ENCODE data around the gene RHOG.
A peak's percentile ranks its signal among the peaks of the same experiment; 100 is the strongest.

Gene RHOG

DNA sequence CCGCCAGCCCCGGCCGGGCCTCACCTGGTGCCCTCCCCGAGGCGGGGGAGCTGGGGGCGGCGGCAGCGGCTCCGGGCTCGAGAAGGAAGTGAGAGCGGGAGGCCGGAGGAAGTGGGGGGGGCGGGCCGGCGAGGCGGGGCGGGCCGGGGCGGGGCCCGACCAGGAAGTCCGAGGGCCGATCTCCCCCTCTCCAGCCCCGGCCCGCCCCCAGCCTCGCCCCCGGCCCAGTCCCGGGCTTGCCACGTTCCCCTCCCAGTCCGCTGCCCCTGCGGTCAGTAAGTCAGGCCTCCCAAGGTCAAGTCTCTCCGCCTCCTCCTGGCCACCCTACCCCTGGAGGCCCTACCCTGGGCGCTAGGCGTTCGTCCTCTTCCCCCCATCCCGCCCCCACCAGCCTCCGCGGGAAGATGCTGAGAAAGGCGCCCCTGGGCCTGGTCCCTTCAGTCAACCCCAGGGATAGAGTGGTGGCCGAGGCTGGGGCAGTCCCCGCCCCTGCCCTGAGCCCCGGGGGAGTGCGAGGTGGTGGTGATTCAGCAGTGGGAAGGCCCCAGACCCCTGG lies at the start of gene RHOG:
TSS of gene RHOG (minus strand) at position 90 of the 556 bp plus-strand sequence. CDS start 12,821 bp downstream, outside the sequence.
- H3K4me3 ChIP-seq (ENCODE audit: low read depth, low read length), result peak within 1 kb of the TSS; percentile 61
- TF ChIP-seq, protein P1, sequence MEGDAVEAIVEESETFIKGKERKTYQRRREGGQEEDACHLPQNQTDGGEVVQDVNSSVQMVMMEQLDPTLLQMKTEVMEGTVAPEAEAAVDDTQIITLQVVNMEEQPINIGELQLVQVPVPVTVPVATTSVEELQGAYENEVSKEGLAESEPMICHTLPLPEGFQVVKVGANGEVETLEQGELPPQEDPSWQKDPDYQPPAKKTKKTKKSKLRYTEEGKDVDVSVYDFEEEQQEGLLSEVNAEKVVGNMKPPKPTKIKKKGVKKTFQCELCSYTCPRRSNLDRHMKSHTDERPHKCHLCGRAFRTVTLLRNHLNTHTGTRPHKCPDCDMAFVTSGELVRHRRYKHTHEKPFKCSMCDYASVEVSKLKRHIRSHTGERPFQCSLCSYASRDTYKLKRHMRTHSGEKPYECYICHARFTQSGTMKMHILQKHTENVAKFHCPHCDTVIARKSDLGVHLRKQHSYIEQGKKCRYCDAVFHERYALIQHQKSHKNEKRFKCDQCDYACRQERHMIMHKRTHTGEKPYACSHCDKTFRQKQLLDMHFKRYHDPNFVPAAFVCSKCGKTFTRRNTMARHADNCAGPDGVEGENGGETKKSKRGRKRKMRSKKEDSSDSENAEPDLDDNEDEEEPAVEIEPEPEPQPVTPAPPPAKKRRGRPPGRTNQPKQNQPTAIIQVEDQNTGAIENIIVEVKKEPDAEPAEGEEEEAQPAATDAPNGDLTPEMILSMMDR (IDR thresholded peaks at IDR 0.05; ENCODE audit: borderline replicate concordance, insufficient read depth, low read depth, low read length), result no peak

DNA sequence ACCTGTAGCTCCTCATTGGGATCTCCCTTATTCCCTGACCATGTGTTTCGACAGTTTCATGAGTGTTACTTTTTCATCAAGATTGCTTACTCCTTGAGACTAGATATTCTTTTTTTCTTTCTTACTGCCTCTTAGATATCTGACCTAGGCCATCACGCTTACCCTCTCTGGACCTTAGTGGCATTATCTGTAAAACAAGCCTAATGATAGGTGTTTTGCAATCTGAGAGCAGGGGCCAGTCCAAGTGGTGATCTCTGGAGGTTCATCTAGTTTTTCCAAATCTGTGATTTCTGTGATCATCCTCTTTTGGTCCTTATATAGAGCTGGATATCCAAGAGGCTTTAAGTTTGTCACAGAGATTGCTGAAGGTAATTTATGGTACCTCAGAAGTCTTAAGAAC lies 49.3 kb upstream of the RHOG start:
- TF ChIP-seq, protein P1 (IDR thresholded peaks at IDR 0.05; ENCODE audit: borderline replicate concordance, insufficient read depth, low read depth, low read length), result no peak
- H3K4me3 ChIP-seq (ENCODE audit: low read depth, low read length), result no peak overlapping the region

DNA sequence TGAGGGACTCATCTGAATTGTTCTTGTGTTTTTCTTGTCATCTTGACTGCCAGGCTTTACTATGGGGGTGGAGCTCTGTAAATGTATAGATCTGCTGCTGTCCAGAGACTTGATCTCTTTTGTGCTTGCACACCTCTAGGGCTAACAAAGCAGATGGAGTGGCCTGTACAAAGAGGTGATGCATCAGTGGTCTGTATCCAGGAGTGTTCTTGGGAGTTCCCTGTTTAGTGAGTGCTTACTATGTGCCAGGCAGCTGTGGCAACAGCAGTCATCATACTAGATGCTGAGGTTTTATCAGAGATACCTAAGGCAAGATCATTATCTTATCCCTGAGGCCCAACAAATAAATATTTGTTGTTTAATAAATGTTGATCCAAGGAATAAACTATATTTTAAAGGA lies 48.1 kb upstream of the RHOG start:
- TF ChIP-seq, protein P1 (IDR thresholded peaks at IDR 0.05; ENCODE audit: borderline replicate concordance, insufficient read depth, low read depth, low read length), result no peak
- no peak overlapping the region for H3K4me3 ChIP-seq (ENCODE audit: low read depth, low read length)

DNA sequence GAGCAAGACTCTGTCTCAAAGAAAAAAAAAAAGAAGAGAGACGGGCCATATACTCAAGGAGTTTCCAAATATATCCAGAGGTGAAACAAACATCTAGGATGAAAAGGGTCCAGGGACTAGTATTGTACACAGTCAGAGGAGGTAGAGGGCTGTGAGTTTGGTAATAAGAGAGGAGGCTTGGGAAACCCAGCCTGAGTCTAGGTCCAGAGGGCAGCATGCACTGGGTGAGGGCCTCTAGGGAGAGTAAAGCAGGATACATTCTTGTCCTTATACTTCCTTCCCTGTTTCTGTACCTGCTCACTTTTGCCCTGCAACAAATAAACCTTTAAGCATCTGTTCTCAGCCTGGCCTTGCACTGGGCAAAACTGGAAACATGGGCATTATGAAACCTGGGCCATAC lies 46.2 kb upstream of the RHOG start:
- TF ChIP-seq, protein P1 (IDR thresholded peaks at IDR 0.05; ENCODE audit: borderline replicate concordance, insufficient read depth, low read depth, low read length), result no peak
- H3K4me3 ChIP-seq (ENCODE audit: low read depth, low read length), result no peak overlapping the region

DNA sequence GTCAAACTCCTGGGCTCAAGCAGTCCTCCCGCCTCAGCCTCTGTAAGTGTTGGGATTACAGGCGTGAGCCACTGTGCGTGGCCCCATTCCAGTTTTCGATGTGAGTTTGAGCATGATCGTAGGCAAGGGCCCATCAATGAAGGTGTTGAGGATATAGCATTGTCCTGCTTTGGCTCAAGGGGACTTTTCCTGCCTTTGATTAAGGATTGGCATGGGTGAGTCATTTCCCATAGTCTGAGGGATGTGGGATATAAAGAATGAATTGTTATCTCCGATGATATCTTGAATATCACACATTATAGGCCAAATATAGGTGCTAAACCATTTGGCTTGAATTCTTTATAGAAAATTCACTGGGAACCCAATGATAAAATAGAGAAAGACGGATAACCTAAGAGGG lies 45.1 kb upstream of the RHOG start:
- no peak overlapping the region for H3K4me3 ChIP-seq (ENCODE audit: low read depth, low read length)
- TF ChIP-seq, protein P1 (IDR thresholded peaks at IDR 0.05; ENCODE audit: borderline replicate concordance, insufficient read depth, low read depth, low read length), result no peak

DNA sequence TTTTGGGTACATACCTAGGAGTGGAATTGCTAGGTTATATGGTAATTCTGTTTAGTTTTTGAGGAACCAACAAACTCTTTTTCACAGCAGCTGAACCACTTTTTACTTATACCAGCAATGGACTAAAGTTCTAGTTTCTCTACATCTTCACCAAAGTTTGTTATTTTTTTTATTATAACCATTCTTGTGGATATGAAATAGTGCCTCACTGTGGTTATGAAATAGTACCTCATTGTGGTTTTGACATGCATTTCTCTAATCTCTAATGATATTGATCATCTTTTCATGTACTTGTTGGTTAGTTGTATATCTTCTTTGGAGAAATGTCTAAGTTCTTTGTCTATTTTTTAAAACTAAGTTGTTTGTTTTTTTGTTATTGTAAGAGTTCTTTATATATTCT lies 41.9 kb upstream of the RHOG start:
- H3K4me3 ChIP-seq (ENCODE audit: low read depth, low read length), result no peak overlapping the region
- TF ChIP-seq, protein P1 (IDR thresholded peaks at IDR 0.05; ENCODE audit: borderline replicate concordance, insufficient read depth, low read depth, low read length), result no peak

DNA sequence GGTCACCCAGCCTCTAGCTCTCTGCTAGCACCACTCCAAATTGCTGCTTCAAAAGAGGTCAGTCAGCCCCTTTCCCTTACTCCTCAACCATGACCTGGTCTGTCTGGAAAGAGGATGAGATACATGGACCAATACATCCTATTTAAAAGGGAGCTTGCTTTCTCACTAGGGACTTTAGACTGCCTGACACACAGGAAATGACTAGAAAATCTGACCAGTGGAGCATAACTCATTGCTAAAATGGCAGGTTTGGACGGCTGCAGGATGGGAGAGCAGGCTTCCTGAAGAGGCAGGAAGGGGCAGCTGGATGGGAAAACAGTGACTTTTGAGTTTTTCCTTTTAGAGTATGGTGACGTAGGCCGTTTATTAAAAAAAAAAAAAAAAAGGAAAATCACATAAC lies 40.0 kb upstream of the RHOG start:
- TF ChIP-seq, protein P1 (IDR thresholded peaks at IDR 0.05; ENCODE audit: borderline replicate concordance, insufficient read depth, low read depth, low read length), result no peak
- no peak overlapping the region for H3K4me3 ChIP-seq (ENCODE audit: low read depth, low read length)

Data from GM12875 (cell line).